Mesothelial cell of epicardium (in vitro differentiated cells): ENCODE measurements around the gene PRKAR1B. TPM values are rescaled to one million over a fixed set of nuclear protein-coding genes. Genes with fewer than 3 reads are reported as not detected.

Experiments used
- DNase-seq, 2 experiments: peaks; one replicate each; pipeline ENCODE4 v3.0.0; 2021; ENCODE audit warnings: low spot score in 2 of 2; ENCODE audit not compliant: unreplicated experiment in 2 of 2
- H3K27ac Mint-ChIP-seq: 2 replicates; pipeline ENCODE4 v1.8.0; 2021; ENCODE audit warnings: mixed read lengths
- H3K27me3 Mint-ChIP-seq: 2 replicates; pipeline ENCODE4 v1.8.0; 2021; ENCODE audit warnings: low read depth, mixed read lengths
- H3K36me3 Mint-ChIP-seq: 2 replicates; pipeline ENCODE4 v1.8.0; 2021; ENCODE audit warnings: mixed read lengths
- H3K4me1 Mint-ChIP-seq: 2 replicates; pipeline ENCODE4 v1.8.0; 2021; ENCODE audit warnings: mixed read lengths
- H3K4me3 Mint-ChIP-seq: 2 replicates; pipeline ENCODE4 v1.8.0; 2021; ENCODE audit warnings: mild to moderate bottlenecking, moderate library complexity, mixed read lengths
- H3K9me3 Mint-ChIP-seq: 2 replicates; pipeline ENCODE4 v1.8.0; 2021; ENCODE audit warnings: mixed read lengths
- CTCF ChIP-seq: fragments of 200-600 bp; sonication (generic); IDR thresholded peaks from one replicate; pipeline ENCODE4 v1.5.0; 2021; ENCODE audit warnings: antibody characterized with exemption; ENCODE audit not compliant: unreplicated experiment
- total RNA-seq: library from RNA; stranded (reverse); gene quantifications from 3 replicates; pipeline ENCODE4 v1.2.1, GENCODE V29; 2021

PRKAR1B gene
- total RNA-seq, 1 donor from 2014 or later: 50.6 TPM

GRCh38 chr7:572416-573268 is 154.4 kb downstream of the PRKAR1B start:
- Mint-ChIP-seq H3K4me1 (peaks cover 4% of the 10 kb centered on the region), H3K9me3 (no peaks in the 10 kb centered on the region), H3K27me3 (no peaks in the 10 kb centered on the region), H3K36me3 (peaks cover 26% of the 10 kb centered on the region), H3K27ac (no peak overlapping the region), H3K4me3 (no peak overlapping the region)
- no peak for TF ChIP-seq CTCF
- DNase-seq: no peak

GRCh38 chr7:571718-572415 is 155.2 kb downstream of the PRKAR1B start:
- H3K27me3 Mint-ChIP-seq: no peaks in the 10 kb centered on the region
- no peaks in the 10 kb centered on the region for H3K9me3 Mint-ChIP-seq
- peaks cover 4% of the 10 kb centered on the region for H3K4me1 Mint-ChIP-seq
- no peak overlapping the region for H3K27ac Mint-ChIP-seq
- peaks cover 22% of the 10 kb centered on the region for H3K36me3 Mint-ChIP-seq
- no peak overlapping the region for H3K4me3 Mint-ChIP-seq
- no peak for DNase-seq
- TF ChIP-seq CTCF: no peak

- H3K4me3 Mint-ChIP-seq: no peak overlapping the region
- DNase-seq: no peak
- TF ChIP-seq CTCF: no peak
- H3K27me3 Mint-ChIP-seq: no peaks in the 10 kb centered on the region
- peaks cover 4% of the 10 kb centered on the region for H3K4me1 Mint-ChIP-seq
- H3K36me3 Mint-ChIP-seq: peaks cover 15% of the 10 kb centered on the region
- no peak overlapping the region for H3K27ac Mint-ChIP-seq
- H3K9me3 Mint-ChIP-seq: no peaks in the 10 kb centered on the region
Measured at GRCh38 chr7:571096-571717, 155.9 kb downstream of the PRKAR1B start.

GRCh38 chr7:570801-571070 is 156.3 kb downstream of the PRKAR1B start:
- TF ChIP-seq CTCF: no peak
- H3K27ac Mint-ChIP-seq: no peak overlapping the region
- no peak for DNase-seq
- H3K9me3 Mint-ChIP-seq: no peaks in the 10 kb centered on the region
- peaks cover 4% of the 10 kb centered on the region for H3K4me1 Mint-ChIP-seq
- no peaks in the 10 kb centered on the region for H3K27me3 Mint-ChIP-seq
- peaks cover 11% of the 10 kb centered on the region for H3K36me3 Mint-ChIP-seq
- no peak overlapping the region for H3K4me3 Mint-ChIP-seq

- peaks cover 9% of the 10 kb centered on the region for H3K36me3 Mint-ChIP-seq
- H3K27ac Mint-ChIP-seq: no peak overlapping the region
- no peak for TF ChIP-seq CTCF
- no peaks in the 10 kb centered on the region for H3K9me3 Mint-ChIP-seq
- peaks cover 4% of the 10 kb centered on the region for H3K4me1 Mint-ChIP-seq
- DNase-seq: no peak
- no peaks in the 10 kb centered on the region for H3K27me3 Mint-ChIP-seq
- H3K4me3 Mint-ChIP-seq: no peak overlapping the region
Measured at GRCh38 chr7:569996-570800, 156.9 kb downstream of the PRKAR1B start.
